Lung (tissue), 12 donors: ENCODE measurements around the gene KIAA1755. TPM values are rescaled to one million over a fixed set of nuclear protein-coding genes. Genes with fewer than 3 reads are reported as not detected.

Source experiments
- ATAC-seq: fragments of 200-7000 bp; cut with Tn5 transposase; one replicate; pipeline ENCODE4 v1.9.1; 2020; ENCODE audit warnings: moderate number of reproducible peaks; ENCODE audit not compliant: insufficient read depth, low FRiP score
- DNase-seq, 3 donors: peaks; one replicate each; pipeline ENCODE4 v3.0.0-alpha.2; 2013 to 2017
- H3K27ac ChIP-seq, 2 donors: one replicate each; pipeline ENCODE4 v1.5.1; 2013; ENCODE audit warnings: mild to moderate bottlenecking in 2 of 2, moderate library complexity in 2 of 2, control low read depth in 1 of 2, inconsistent platforms in 1 of 2, low read depth in 1 of 2, low read length in 1 of 2
- H3K27me3 ChIP-seq, 3 donors: one replicate each; pipeline ENCODE4 v1.5.1; 2013; ENCODE audit warnings: low read length in 2 of 3; ENCODE audit not compliant: control insufficient read depth in 3 of 3, insufficient read depth in 3 of 3
- H3K36me3 ChIP-seq, 4 donors: one replicate each; pipeline ENCODE4 v1.5.1; 2013; ENCODE audit warnings: low read length in 4 of 4, mild to moderate bottlenecking in 1 of 4, moderate library complexity in 1 of 4; ENCODE audit not compliant: control insufficient read depth in 4 of 4, insufficient read depth in 4 of 4
- H3K4me1 ChIP-seq, 5 donors: one replicate each; pipeline ENCODE4 v1.5.1; 2013; ENCODE audit warnings: low read length in 5 of 5, mild to moderate bottlenecking in 2 of 5, moderate library complexity in 1 of 5; ENCODE audit not compliant: control insufficient read depth in 5 of 5, insufficient read depth in 5 of 5
- H3K4me3 ChIP-seq: one replicate; pipeline ENCODE4 v1.5.1; 2013; ENCODE audit warnings: mild to moderate bottlenecking, control low read depth, moderate library complexity
- H3K9ac ChIP-seq, 2 donors: one replicate each; pipeline ENCODE4 v1.5.1; 2013; ENCODE audit warnings: low read length in 2 of 2, control low read depth in 1 of 2; ENCODE audit not compliant: insufficient read depth in 1 of 2
- H3K9me3 ChIP-seq, 4 donors: one replicate each; pipeline ENCODE4 v1.5.1; 2013; ENCODE audit warnings: low read length in 3 of 4, mild to moderate bottlenecking in 1 of 4, moderate library complexity in 1 of 4; ENCODE audit not compliant: control insufficient read depth in 4 of 4, insufficient read depth in 3 of 4
- CTCF ChIP-seq: IDR thresholded peaks from 2 replicates; pipeline ENCODE4 v1.5.1; 2012; ENCODE audit warnings: mild to moderate bottlenecking; ENCODE audit errors: control extremely low read depth, extremely low read depth
- WGBS, 2 donors: extraction: QIAGEN DNeasy Blood & Tissue Kit; methylation state at CpG; one replicate each; pipeline ENCODE4 v1.1.7; 2013; 5-methylcytosine and 5-hydroxymethylcytosine counted together
- polyA plus RNA-seq, 2 donors: library from polyadenylated mRNA; stranded (reverse); fragments of 200-250 nt; gene quantifications; one replicate each; pipeline ENCODE4 v1.2.1, GENCODE V29; 2013
- total RNA-seq, 2 donors: library from RNA; depleted of rRNA in 1 of 2; stranded (reverse); fragments of >200 nt in 1 of 2; gene quantifications; one replicate each; pipeline ENCODE4 v1.2.1, GENCODE V29; 2014 to 2021
- donor health status: control.
- donor health status: control.
- donor health status: Bipolar disorder and iron deficiency.
- donor health status: healthy.
- donor health status: DM: yes; HTN: yes; CAD: no.

KIAA1755 gene
- total and polyA plus RNA-seq, 4 donors: 0.33 to 2.0 (median 1.3) TPM

- Histone ChIP-seq H3K9me3 (no peaks in the 10 kb centered on the region), H3K4me1 (peaks cover 0 to 18% (median 4%) of the 10 kb centered on the region in 5 donors), H3K36me3 (no peaks in the 10 kb centered on the region), H3K9ac (peak overlapping the region in 1 of 2 donors; percentile 77), H3K4me3 (no peak overlapping the region), H3K27me3 (no peaks in the 10 kb centered on the region), H3K27ac (peak overlapping the region in 1 of 2 donors; percentile 76)
- ATAC-seq (no peak), DNase-seq (no peak)
- no peak for TF ChIP-seq CTCF
- WGBS, 2 donors: 84 to 88% methylated on average over 7 of the region's 7 CpGs
Measured at GRCh38 chr20:38297916-38298674, 37.6 kb upstream of the KIAA1755 start.

GRCh38 chr20:38296433-38296832 lies 35.9 kb upstream of the KIAA1755 start:
- H3K27me3 ChIP-seq: no peaks in the 10 kb centered on the region
- H3K27ac ChIP-seq: no peak overlapping the region
- ATAC-seq (no peak), DNase-seq (no peak)
- WGBS, 2 donors: 43 to 73% methylated on average over 11 of the region's 11 CpGs
- H3K36me3 ChIP-seq: no peaks in the 10 kb centered on the region
- H3K9ac ChIP-seq: no peak overlapping the region
- no peak for TF ChIP-seq CTCF
- H3K4me1 ChIP-seq: peaks cover 0 to 18% (median 4%) of the 10 kb centered on the region in 5 donors
- no peak overlapping the region for H3K4me3 ChIP-seq
- H3K9me3 ChIP-seq: no peaks in the 10 kb centered on the region

- Histone ChIP-seq H3K4me1 (peaks cover 0 to 24% (median 4%) of the 10 kb centered on the region in 5 donors), H3K4me3 (no peak overlapping the region), H3K9ac (no peak overlapping the region), H3K9me3 (no peaks in the 10 kb centered on the region), H3K27ac (no peak overlapping the region), H3K27me3 (no peaks in the 10 kb centered on the region), H3K36me3 (no peaks in the 10 kb centered on the region)
- WGBS, 2 donors: 90 to 94% methylated on average over 5 of the region's 5 CpGs
- DNase-seq (no peak), ATAC-seq (no peak)
- no peak for TF ChIP-seq CTCF
Measured at GRCh38 chr20:38295811-38296210, 35.3 kb upstream of the KIAA1755 start.
